GM21381 (cell line): ENCODE results near the gene TP53INP2.
"Not testable (repeated sequence)": the region's sequence is repeated elsewhere in the genome, so short reads cannot be mapped to it uniquely, and the experiment has no call there.

Experiments
- ATAC-seq: cut with Tn5 transposase; IDR thresholded peaks from one replicate; pipeline ENCODE4 v1.9.1; 2021; ENCODE audit warnings: mild to moderate bottlenecking, moderate library complexity; ENCODE audit not compliant: unreplicated experiment

Gene TP53INP2

GRCh38 chr20:34720266-34720665 lies 16.1 kb downstream of the TP53INP2 start:
- ATAC-seq: no peak

GRCh38 chr20:34722560-34722959 lies 18.4 kb downstream of the TP53INP2 start:
- ATAC-seq: not testable (repeated sequence)

DNA sequence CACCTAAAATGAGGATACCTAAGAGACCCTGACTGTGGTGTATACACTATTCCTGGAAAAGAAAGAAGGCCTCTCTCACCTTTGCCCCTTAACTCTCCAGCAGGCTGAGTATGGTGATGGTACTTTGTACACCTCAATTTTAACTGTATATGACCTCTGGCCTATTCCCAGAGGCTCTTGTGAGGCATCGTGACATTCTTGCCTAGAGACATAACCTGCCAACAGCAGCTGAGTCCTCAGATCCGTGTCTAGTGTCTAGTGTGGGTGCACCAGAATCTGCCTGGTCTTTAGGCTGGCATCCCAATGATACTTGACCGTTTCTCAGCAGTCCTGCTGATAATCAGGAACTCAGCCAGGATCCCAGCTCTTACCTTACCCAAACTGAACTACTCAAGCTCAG lies 20.0 kb downstream of the TP53INP2 start:
- no peak for ATAC-seq

- no peak for ATAC-seq
Observed at GRCh38 chr20:34729416-34729815, 25.3 kb downstream of the TP53INP2 start.

GRCh38 chr20:34732523-34732922 lies 28.4 kb downstream of the TP53INP2 start:
- no peak for ATAC-seq

DNA sequence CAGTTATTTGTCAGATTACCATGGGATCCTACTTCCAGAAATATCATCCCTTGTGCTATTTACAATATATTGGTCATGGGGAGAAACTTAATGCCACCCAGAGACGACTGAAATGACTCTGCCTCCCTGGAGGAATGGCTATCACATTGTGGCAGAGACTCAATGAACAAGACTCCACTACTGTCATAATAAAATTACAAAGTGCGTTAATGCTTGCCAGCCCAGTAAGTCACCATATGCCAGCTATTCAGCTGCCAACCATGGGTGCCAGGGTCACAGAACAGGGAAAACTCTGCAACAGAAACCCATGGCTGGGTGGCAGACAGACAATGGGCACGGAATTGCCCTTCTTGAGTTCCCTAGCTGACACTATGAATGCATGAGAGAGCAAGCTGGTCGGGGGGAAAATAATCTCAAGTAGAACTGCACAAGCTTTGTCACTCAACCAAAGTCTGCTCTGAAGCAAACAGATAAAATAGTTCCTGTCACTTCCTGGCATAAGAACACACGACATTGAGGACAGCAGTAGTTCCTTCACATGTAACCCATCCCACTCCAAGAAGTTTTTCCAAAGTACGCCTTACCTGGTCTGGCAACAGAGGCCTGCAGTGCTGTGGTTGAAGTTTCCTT lies 32.1 kb downstream of the TP53INP2 start:
- no peak for ATAC-seq

GRCh38 chr20:34743039-34743438 lies 38.9 kb downstream of the TP53INP2 start:
- ATAC-seq: no peak

DNA sequence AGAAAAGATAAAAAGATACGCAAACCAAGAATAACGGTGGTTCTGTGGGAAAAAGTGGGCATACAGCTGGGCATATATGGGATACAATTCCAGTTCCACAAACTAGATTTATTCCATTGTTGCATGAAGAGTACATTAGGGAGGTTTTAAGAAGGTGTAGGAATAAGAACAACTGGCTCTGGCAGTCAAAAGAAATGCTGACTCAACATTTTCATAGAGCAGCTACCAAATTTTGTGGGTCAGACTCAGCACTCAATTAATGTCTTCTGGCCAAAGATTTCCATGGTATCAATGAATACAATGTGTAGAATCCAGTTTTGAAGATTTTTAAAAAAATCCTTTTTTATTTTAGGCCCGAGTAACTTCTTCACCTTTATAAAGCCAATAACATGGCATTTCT lies 40.2 kb downstream of the TP53INP2 start:
- ATAC-seq: no peak

DNA sequence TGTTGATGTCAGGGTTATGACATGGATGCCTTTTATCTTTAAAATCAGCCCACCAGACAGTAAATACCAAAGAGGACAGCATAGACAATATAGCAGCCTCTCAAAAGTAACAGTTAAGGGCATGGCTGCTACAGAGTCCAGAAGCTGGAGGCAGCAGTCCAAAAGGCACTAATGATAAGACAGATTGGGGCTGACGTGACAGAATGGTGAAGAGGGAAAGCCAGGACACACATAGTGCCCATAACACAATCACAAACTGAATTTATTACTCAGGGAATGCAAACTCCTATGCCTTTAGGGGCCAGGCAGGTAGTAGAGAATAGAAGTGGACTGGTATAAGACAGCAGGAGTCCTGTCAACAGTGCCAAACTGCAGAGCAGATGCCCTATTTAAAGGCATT lies 40.7 kb downstream of the TP53INP2 start:
- ATAC-seq: no peak

DNA sequence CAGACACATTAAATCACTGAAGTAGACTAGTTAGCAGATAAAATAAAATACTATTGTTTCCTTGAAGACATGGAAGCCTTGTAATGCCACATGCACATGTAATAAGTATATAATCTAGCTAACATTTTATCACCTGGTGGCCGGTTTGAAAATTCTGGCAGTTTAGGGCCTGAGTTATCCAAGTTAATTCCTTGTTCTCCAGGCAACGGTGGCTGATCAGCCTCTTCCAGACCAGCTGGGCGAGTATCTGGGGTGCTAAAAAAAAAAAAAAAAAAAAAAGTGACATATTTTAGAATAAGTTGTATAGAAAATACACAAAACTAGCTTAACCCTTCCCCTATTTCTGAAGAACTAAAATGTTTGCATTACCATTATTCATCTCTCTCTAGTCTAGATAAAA lies 42.5 kb downstream of the TP53INP2 start:
- ATAC-seq: no peak

DNA sequence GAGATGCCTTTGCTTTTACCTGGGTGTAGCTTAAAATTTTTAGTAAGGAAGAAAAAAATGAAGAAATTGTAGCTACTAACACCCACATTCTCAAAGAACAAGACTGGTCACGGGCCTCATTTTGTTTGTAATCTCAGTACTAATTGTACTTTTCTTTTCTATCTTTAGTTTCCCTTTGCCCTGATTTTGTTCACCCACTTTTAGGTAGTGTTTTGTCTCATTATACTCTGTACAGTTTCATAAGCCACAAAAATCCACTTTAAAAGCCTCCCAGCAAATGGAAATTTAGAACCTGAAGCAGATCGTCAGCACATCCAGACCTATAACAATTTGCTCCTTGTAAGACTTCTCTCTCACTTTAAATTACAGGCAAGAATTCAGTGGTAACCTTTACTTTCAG lies 43.3 kb downstream of the TP53INP2 start:
- ATAC-seq: no peak

GRCh38 chr20:34748709-34749108 lies 44.6 kb downstream of the TP53INP2 start:
- ATAC-seq: no peak

DNA sequence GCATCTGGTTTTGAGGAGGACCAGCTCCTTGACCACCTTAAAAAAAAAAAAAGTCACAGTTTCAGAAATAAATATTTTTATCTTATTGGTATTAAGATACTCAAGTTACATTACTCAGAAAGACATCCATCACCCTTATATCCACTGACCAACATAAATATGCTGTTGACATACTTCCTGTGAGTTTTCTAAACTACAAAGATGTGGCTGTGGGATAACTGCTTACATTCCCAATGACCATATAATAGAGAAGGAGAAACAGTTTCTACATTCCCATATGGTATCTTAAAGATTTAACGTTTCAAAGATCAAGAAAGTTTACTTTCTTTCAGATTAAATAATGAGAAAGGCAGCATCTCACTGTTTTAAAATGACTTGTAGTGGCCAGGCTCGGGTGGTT lies 46.3 kb downstream of the TP53INP2 start:
- ATAC-seq: no peak

DNA sequence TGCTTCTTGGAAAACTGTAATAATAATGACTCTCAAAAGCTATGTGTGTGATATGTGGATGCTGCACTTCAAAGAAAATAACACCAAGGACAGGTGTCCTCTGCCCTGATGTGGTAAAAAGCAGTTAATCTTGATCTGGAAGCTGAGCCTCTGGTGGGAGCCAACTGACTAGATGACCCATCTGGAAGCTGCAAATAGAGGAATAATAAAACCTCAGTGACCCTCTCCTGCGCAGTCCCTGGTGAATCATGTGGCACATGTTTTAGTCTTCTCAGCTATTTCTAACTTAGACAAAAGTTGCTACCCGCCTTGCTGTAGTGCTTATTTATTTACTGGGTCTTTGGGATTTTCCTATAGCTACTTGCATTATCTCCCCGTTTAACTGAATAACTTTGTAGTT lies 47.3 kb downstream of the TP53INP2 start:
- no peak for ATAC-seq

DNA sequence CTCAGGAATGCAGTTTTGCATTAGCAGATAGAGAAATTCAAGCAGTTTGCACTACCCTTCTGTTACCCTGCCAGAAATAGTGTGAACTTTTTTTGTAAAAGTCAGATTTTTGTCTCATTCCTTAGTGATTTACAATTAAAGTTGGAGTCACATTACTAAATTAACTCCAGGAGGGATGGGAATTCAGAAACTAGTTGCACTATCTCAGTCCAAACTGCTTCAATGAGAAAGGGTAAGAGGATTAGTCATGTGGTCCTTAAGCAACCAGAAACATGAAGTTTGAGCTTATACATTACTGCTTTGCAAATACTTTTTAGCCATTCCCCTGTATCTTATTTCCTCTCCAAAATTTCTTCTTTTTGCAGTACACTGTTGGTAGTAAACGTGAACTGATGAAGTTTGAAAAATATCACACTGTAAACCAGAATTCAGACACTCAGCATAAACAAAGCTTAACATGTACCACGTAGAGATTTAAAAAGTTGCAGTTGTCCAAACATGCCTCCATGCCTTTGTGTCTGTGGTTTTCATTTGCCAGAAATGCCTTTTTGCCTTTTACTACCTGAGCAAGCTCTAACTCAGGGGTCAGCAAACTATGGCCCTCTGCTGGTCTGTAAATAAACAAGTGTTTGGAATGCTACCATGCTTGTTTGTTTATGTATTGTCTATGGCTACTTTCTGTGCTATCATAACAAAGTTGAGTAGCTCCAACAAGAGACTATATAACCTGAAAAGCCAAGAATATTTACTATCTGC lies 49.7 kb downstream of the TP53INP2 start:
- ATAC-seq: no peak

DNA sequence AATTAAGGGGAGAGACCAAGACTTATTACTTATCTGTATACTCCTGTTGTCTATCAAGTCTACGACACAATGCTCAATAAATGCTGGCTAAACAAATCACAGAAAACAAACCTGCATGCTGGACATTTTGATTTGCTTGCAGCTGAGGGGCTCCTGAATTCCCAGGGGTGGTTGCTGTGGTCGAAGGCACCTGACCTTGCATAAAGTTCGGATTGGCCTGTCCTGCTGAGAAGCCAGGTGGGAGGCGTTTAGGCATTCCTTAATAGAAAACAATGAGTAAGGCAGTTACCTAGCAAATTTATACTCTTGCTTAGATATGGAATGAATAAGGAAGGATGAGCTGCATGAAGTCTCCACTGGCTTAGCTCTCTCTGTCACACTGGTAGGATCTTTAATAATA lies 50.5 kb downstream of the TP53INP2 start:
- no peak for ATAC-seq

- ATAC-seq: no peak
Observed at GRCh38 chr20:34755367-34755766, 51.2 kb downstream of the TP53INP2 start.

- ATAC-seq: no peak
Observed at GRCh38 chr20:34762031-34762555, 57.9 kb downstream of the TP53INP2 start.
